ENCODE results near the gene ZDHHC13. TPM values are rescaled to one million over a fixed set of nuclear protein-coding genes. Genes with fewer than 3 reads are reported as not detected.

Gene ZDHHC13
- polyA plus RNA-seq, 1 donor (not counting 4 experiments of a cell fraction or from before 2014, with no cell fraction given): 24.1 TPM

DNA sequence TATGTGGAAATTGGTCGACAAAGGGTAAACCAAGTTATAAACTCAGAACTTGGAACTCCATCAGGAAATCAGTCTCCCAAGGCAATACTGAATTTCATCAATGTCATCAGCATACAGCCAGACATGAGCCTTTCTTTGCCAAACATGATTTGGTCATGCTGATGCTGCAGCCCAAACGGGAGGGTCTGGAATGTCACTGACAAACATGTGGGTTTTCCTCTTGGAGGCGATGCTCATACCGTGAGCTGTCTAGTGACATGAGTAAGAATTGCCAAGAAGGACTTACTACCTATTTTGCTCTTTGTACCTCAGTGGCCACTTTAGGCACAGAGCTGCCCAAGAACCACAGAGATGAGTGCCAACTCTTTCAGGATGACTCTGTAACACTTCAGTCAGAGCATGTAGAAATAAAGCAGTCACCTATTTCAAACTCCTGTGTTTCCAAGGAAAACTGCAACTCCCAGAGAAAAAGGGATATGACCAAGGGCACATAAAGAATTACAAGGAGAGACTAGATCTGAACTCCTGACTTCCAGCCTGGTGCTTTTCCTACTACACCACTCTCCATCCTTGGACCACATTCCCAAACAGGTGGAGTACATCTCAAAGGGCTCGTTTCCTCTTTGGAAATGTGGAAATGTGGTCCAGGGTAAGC, 32.2 kb upstream of the ZDHHC13 start:
- H3K27me3 ChIP-seq (ENCODE audit: control insufficient read depth, extremely low read depth, insufficient read depth, low read length): no peaks in the 10 kb centered on the region
- H3K4me1 ChIP-seq (ENCODE audit: control insufficient read depth, extremely low read depth, insufficient read depth, low read length): peaks cover 18% of the 10 kb centered on the region
- dilution Hi-C loops (cut with MboI; ENCODE audit: extremely low pct_ligation_motif_present, low sequenced_read_pairs): no loop called here
- H3K9me1 ChIP-seq (ENCODE audit: control insufficient read depth, extremely low read depth, insufficient read depth, low read length): no peaks in the 10 kb centered on the region
- H3K9ac ChIP-seq (ENCODE audit: control insufficient read depth, extremely low read depth, insufficient read depth, low read length): no peak overlapping the region
- no peak overlapping the region for H3K4me3 ChIP-seq (ENCODE audit: control insufficient read depth in 2 of 3, extremely low read depth in 1 of 3, insufficient read depth in 2 of 3, low read depth in 1 of 3, low read length in 3 of 3)
- H4K20me1 ChIP-seq (ENCODE audit: control insufficient read depth, extremely low read depth, insufficient read depth, low read length): no peaks in the 10 kb centered on the region
- no peak overlapping the region for H2AFZ ChIP-seq (ENCODE audit: control insufficient read depth, low read length)
- H3K79me2 ChIP-seq (ENCODE audit: control insufficient read depth, insufficient read depth, low read length): no peaks in the 10 kb centered on the region
- TF ChIP-seq, protein P1, sequence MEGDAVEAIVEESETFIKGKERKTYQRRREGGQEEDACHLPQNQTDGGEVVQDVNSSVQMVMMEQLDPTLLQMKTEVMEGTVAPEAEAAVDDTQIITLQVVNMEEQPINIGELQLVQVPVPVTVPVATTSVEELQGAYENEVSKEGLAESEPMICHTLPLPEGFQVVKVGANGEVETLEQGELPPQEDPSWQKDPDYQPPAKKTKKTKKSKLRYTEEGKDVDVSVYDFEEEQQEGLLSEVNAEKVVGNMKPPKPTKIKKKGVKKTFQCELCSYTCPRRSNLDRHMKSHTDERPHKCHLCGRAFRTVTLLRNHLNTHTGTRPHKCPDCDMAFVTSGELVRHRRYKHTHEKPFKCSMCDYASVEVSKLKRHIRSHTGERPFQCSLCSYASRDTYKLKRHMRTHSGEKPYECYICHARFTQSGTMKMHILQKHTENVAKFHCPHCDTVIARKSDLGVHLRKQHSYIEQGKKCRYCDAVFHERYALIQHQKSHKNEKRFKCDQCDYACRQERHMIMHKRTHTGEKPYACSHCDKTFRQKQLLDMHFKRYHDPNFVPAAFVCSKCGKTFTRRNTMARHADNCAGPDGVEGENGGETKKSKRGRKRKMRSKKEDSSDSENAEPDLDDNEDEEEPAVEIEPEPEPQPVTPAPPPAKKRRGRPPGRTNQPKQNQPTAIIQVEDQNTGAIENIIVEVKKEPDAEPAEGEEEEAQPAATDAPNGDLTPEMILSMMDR (optimal IDR thresholded peaks at IDR 0.05 in 1 of 3, IDR thresholded peaks at IDR 0.05 in 1 of 3, conservative IDR thresholded peaks at IDR 0.05 in 1 of 3; ENCODE audit: extremely low read depth in 1 of 3, insufficient read depth in 2 of 3, low read length in 3 of 3): no peak
- no peak for TF ChIP-seq EZH2 (IDR thresholded peaks at IDR 0.05; ENCODE audit: low read length)
- no peaks in the 10 kb centered on the region for H3K36me3 ChIP-seq (ENCODE audit: control insufficient read depth in 2 of 2, extremely low read depth in 1 of 2, insufficient read depth in 2 of 2, low read length in 2 of 2)
- H3K27ac ChIP-seq (ENCODE audit: control insufficient read depth, insufficient read depth, low read length): no peak overlapping the region
- H3K9me3 ChIP-seq (ENCODE audit: control insufficient read depth, low read depth, low read length): no peaks in the 10 kb centered on the region
- no peak overlapping the region for H3K4me2 ChIP-seq (ENCODE audit: control insufficient read depth, extremely low read depth, insufficient read depth, low read depth, low read length)
- DNase-seq (ENCODE audit: low read depth, low spot score) (no peak), FAIRE-seq (no peak)

DNA sequence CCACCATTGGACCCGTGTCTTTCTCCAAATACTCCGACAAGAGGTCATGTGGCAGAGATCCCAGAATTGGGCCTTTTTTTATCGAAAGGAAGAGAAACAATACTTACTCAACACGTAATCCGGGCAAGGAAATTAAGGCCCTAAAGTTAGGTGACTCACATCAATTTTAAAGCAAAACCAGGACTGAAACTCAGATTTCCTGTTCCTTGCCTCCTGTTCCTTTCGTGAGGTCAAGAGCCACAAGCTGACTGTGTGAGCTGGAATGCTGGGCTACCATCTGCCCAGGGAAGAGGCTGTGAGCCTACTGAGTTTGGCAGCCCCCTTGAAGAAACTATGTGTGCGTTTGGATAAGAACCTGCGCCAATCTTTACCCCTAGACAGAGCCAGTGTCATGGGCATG, 29.3 kb upstream of the ZDHHC13 start:
- TF ChIP-seq, protein P1 (optimal IDR thresholded peaks at IDR 0.05 in 1 of 3, IDR thresholded peaks at IDR 0.05 in 1 of 3, conservative IDR thresholded peaks at IDR 0.05 in 1 of 3; ENCODE audit: extremely low read depth in 1 of 3, insufficient read depth in 2 of 3, low read length in 3 of 3): no peak
- no peak for DNase-seq (ENCODE audit: low read depth, low spot score)
- FAIRE-seq: no peak

More for the DNA sequence above, 29.3 kb upstream of the ZDHHC13 start:
- Histone ChIP-seq H3K9me3 (ENCODE audit: control insufficient read depth, low read depth, low read length) (no peaks in the 10 kb centered on the region), H3K4me2 (ENCODE audit: control insufficient read depth, extremely low read depth, insufficient read depth, low read depth, low read length) (no peak overlapping the region), H3K9ac (ENCODE audit: control insufficient read depth, extremely low read depth, insufficient read depth, low read length) (no peak overlapping the region), H3K27me3 (ENCODE audit: control insufficient read depth, extremely low read depth, insufficient read depth, low read length) (no peaks in the 10 kb centered on the region), H3K27ac (ENCODE audit: control insufficient read depth, insufficient read depth, low read length) (no peak overlapping the region), H3K36me3 (ENCODE audit: control insufficient read depth in 2 of 2, extremely low read depth in 1 of 2, insufficient read depth in 2 of 2, low read length in 2 of 2) (no peaks in the 10 kb centered on the region), H3K4me3 (ENCODE audit: control insufficient read depth in 2 of 3, extremely low read depth in 1 of 3, insufficient read depth in 2 of 3, low read depth in 1 of 3, low read length in 3 of 3) (no peak overlapping the region), H2AFZ (ENCODE audit: control insufficient read depth, low read length) (no peak overlapping the region), H3K4me1 (ENCODE audit: control insufficient read depth, extremely low read depth, insufficient read depth, low read length) (peaks cover 5% of the 10 kb centered on the region), H3K9me1 (ENCODE audit: control insufficient read depth, extremely low read depth, insufficient read depth, low read length) (no peaks in the 10 kb centered on the region), H4K20me1 (ENCODE audit: control insufficient read depth, extremely low read depth, insufficient read depth, low read length) (no peaks in the 10 kb centered on the region), H3K79me2 (ENCODE audit: control insufficient read depth, insufficient read depth, low read length) (no peaks in the 10 kb centered on the region)
- dilution Hi-C loops (cut with MboI; ENCODE audit: extremely low pct_ligation_motif_present, low sequenced_read_pairs): no loop called here
